Endothelial cell of umbilical vein (primary cell): ENCODE data around the gene MT1X. TPM values are rescaled to one million over a fixed set of nuclear protein-coding genes. Genes with fewer than 3 reads are reported as not detected.
A peak's percentile ranks its signal among the peaks of the same experiment; 100 is the strongest.
"Not testable (repeated sequence)": the region's sequence is repeated elsewhere in the genome, so short reads cannot be mapped to it uniquely, and the experiment has no call there.

Source experiments
- BruUV-seq: library from RNA; stranded (reverse); fragments of 400-500 nt; replicated peaks from 2 replicates; lab custom pipeline; 2021; lab: Mats Ljungman, UMichigan
- CTCF ChIA-PET: fragments of 300-600, 350-600 bp; sonication (Branson Sonifier 250); formaldehyde crosslinking; loops from one replicate; lab custom pipeline; 2021; ENCODE audit warnings: antibody characterized with exemption, inconsistent platforms; lab: Charles Lee
- POLR2A ChIA-PET: fragments of 300-600, 350-600 bp; sonication (Branson Sonifier 250); formaldehyde crosslinking; loops from one replicate; lab custom pipeline; 2021; ENCODE audit warnings: antibody characterized with exemption, inconsistent platforms; lab: Charles Lee
- DNase-seq: peaks from one replicate; pipeline ENCODE4 v3.0.0-alpha.2; 2011; ENCODE audit warnings: low read depth, low spot score
- FAIRE-seq: peaks from 2 replicates; lab custom pipeline; 2011; peaks lifted over from hg19 to GRCh38; lab: Jason Lieb, UNC
- H2AFZ ChIP-seq: 2 replicates; pipeline ENCODE4 v1.6.0; 2012; ENCODE audit warnings: low read depth, low read length, control low read depth, inconsistent platforms
- H3K27ac ChIP-seq: 2 replicates; pipeline ENCODE4 v1.5.1; 2011; ENCODE audit warnings: low read depth, mild to moderate bottlenecking, control low read depth, low read length, moderate library complexity; ENCODE audit not compliant: insufficient read depth
- H3K27me3 ChIP-seq, 2 experiments: 2 replicates each; pipeline versions ENCODE4 v1.6.0 to v1.6.1; 2011; ENCODE audit warnings: low read length in 2 of 2, mixed read lengths in 1 of 2; ENCODE audit not compliant: control insufficient read depth in 2 of 2, insufficient read depth in 2 of 2
- H3K36me3 ChIP-seq, 2 experiments: 2 replicates in 1 of 2; 3 replicates in 1 of 2; pipeline ENCODE4 v1.5.1; 2011; ENCODE audit warnings: low read length in 2 of 2, mild to moderate bottlenecking in 1 of 2, moderate library complexity in 1 of 2; ENCODE audit not compliant: control insufficient read depth in 2 of 2, insufficient read depth in 2 of 2; ENCODE audit errors: extremely low read depth in 1 of 2
- H3K4me1 ChIP-seq: 3 replicates; pipeline ENCODE4 v1.5.1; 2011; ENCODE audit warnings: mild to moderate bottlenecking, low read length; ENCODE audit not compliant: control insufficient read depth, insufficient read depth; ENCODE audit errors: extremely low read depth
- H3K4me2 ChIP-seq: 2 replicates; pipeline ENCODE4 v1.6.1; 2011; ENCODE audit warnings: low read length, control low read depth, mixed read lengths; ENCODE audit not compliant: insufficient read depth
- H3K4me3 ChIP-seq, 3 experiments: fragments of 200-600 bp in 1 of 3; sonication (generic), shearing (Covaris generic) in 1 of 3; replicated peaks in 1 of 3; 2 replicates each; pipeline ENCODE4 v1.5.1; 2011 to 2016; ENCODE audit warnings: control low read depth in 3 of 3, low read length in 3 of 3, mild to moderate bottlenecking in 2 of 3, inconsistent platforms in 1 of 3, low read depth in 1 of 3, moderate library complexity in 1 of 3; ENCODE audit not compliant: insufficient read depth in 1 of 3
- H3K79me2 ChIP-seq: 2 replicates; pipeline ENCODE4 v1.6.0; 2012; ENCODE audit warnings: low read length, inconsistent platforms; ENCODE audit not compliant: control insufficient read depth, insufficient read depth
- H3K9ac ChIP-seq: replicated peaks from 2 replicates; pipeline ENCODE3; 2011; ENCODE audit warnings: low read length, control low read depth; ENCODE audit not compliant: insufficient read depth; ENCODE audit errors: extremely low read depth
- H3K9me1 ChIP-seq: replicated peaks from 3 replicates; pipeline ENCODE4 v1.6.0; 2011; ENCODE audit warnings: mild to moderate bottlenecking, low read length; ENCODE audit not compliant: control insufficient read depth, insufficient read depth; ENCODE audit errors: extremely low read depth
- H3K9me3 ChIP-seq: replicated peaks from 2 replicates; pipeline ENCODE4 v1.5.1; 2012; ENCODE audit warnings: low read length, inconsistent platforms; ENCODE audit not compliant: control insufficient read depth, insufficient read depth
- H4K20me1 ChIP-seq: replicated peaks from 2 replicates; pipeline ENCODE3; 2011; ENCODE audit warnings: mild to moderate bottlenecking, low read length; ENCODE audit not compliant: control insufficient read depth, insufficient read depth; ENCODE audit errors: extremely low read depth
- CTCF ChIP-seq, 2 donors: IDR thresholded peaks; 1 replicate in 1 of 2; 2 replicates in 1 of 2; pipeline ENCODE4 v1.5.1; 2011; ENCODE audit warnings: low read length in 2 of 2, mild to moderate bottlenecking in 2 of 2, moderate library complexity in 2 of 2, control low read depth in 1 of 2, inconsistent platforms in 1 of 2, low read depth in 1 of 2; ENCODE audit not compliant: insufficient read depth in 1 of 2; ENCODE audit errors: extremely low read depth in 1 of 2
- JUN ChIP-seq: IDR thresholded peaks from 2 replicates; pipeline ENCODE4 v1.6.1; 2011; ENCODE audit warnings: borderline replicate concordance, low read depth; ENCODE audit not compliant: insufficient read length, insufficient read depth
- dilution Hi-C: fragments of 300-500 bp; cut with MboI; formaldehyde crosslinking; loops from one replicate; pipeline ENCODE4 v1.15.0; 2019; ENCODE audit warnings: low sequenced_read_pairs; ENCODE audit not compliant: extremely low pct_ligation_motif_present
- intact Hi-C: fragments of 100-400 bp; cut with micrococcal nuclease; formaldehyde crosslinking; loops from one replicate; pipeline ENCODE4 v1.10.0; 2022
- polyA plus RNA-seq, 4 experiments: library from polyadenylated mRNA; depleted of rRNA in 3 of 4; stranded (reverse) in 3 of 4; unstranded in 1 of 4; fragments of >200 nt; gene quantifications; 2 replicates each; pipeline versions ENCODE4 v1.2.1 to v1.2.3, GENCODE V29; 2011 to 2012; ENCODE audit warnings: missing spikeins in 1 of 4
- total RNA-seq: library from RNA; stranded (reverse); gene quantifications from 2 replicates; pipeline ENCODE4 v1.2.3, GENCODE V29; 2021

The MT1X gene
- total and polyA plus RNA-seq, 2 donors (not counting 3 experiments of a cell fraction or from before 2014, with no cell fraction given), result 15.6 to 46.7 TPM

GRCh38 chr16:56673921-56674320 is 8.3 kb upstream of the MT1X start:
- Histone ChIP-seq H3K36me3 (no peaks in the 10 kb centered on the region), H3K9me1 (no peaks in the 10 kb centered on the region), H3K27me3 (peaks cover 48 to 59% of the 10 kb centered on the region in 2 experiments), H3K4me1 (peaks cover 3% of the 10 kb centered on the region), H3K4me3 (no peak overlapping the region), H3K4me2 (no peak overlapping the region), H2AFZ (no peak overlapping the region), H4K20me1 (no peaks in the 10 kb centered on the region), H3K79me2 (no peaks in the 10 kb centered on the region), H3K9ac (no peak overlapping the region), H3K9me3 (no peaks in the 10 kb centered on the region), H3K27ac (no peak overlapping the region)
- no TSS peak for BruUV-seq
- intact Hi-C loops, result loop anchor here (1.0 kb wide), 1 partner anchor 28 kb away; no protein-coding TSS in a partner anchor
- CTCF ChIA-PET, result interaction anchor here (1.0 to 2.4 kb wide), 7 partner anchors 22 to 119 kb away, joined by 3 to 24 read pairs (median 5); partner anchors contain the start of gene MT1B
- dilution Hi-C loops, result no loop called here
- POLR2A ChIA-PET, result no interaction called here
- no peak for TF ChIP-seq JUN
- peak; percentile 22 to 59 for TF ChIP-seq CTCF (IDR thresholded peaks at IDR 0.05; ENCODE audit: extremely low read depth in 1 of 2, insufficient read depth in 1 of 2, low read depth in 1 of 2, low read length in 2 of 2)
- FAIRE-seq (peak; percentile 84), DNase-seq (peak; percentile 18)

- H4K20me1 ChIP-seq, H3K79me2 ChIP-seq, H3K36me3 ChIP-seq, H3K9me1 ChIP-seq, H3K4me1 ChIP-seq, H3K9ac ChIP-seq, H3K9me3 ChIP-seq, DNase-seq, POLR2A ChIA-PET, H3K4me3 ChIP-seq, H2AFZ ChIP-seq, dilution Hi-C loops, BruUV-seq, H3K27ac ChIP-seq, FAIRE-seq, H3K4me2 ChIP-seq: not testable (repeated sequence)
- CTCF ChIA-PET, result interaction anchor here (1.2 kb wide), 2 partner anchors 46 to 113 kb away, joined by 3 to 5 read pairs; no protein-coding TSS in a partner anchor
- peaks cover 43 to 53% of the 10 kb centered on the region in 2 experiments for H3K27me3 ChIP-seq
- intact Hi-C loops, result loop anchor here (1.0 kb wide), 1 partner anchor 28 kb away; no protein-coding TSS in a partner anchor
Measured at GRCh38 chr16:56674570-56674969, 7.7 kb upstream of the MT1X start.
